Endothelial cell of umbilical vein (primary cell): Measurements from ENCODE around the gene MARS1. TPM values are rescaled to one million over a fixed set of nuclear protein-coding genes. Genes with fewer than 3 reads are reported as not detected.

ENCODE experiments used
- BruUV-seq: library from RNA; stranded (reverse); fragments of 400-500 nt; replicated peaks from 2 replicates; lab custom pipeline; 2021; lab: Mats Ljungman, UMichigan
- CTCF ChIA-PET: fragments of 300-600, 350-600 bp; sonication (Branson Sonifier 250); formaldehyde crosslinking; loops from one replicate; lab custom pipeline; 2021; ENCODE audit warnings: antibody characterized with exemption, inconsistent platforms; lab: Charles Lee
- POLR2A ChIA-PET: fragments of 300-600, 350-600 bp; sonication (Branson Sonifier 250); formaldehyde crosslinking; loops from one replicate; lab custom pipeline; 2021; ENCODE audit warnings: antibody characterized with exemption, inconsistent platforms; lab: Charles Lee
- DNase-seq: peaks from one replicate; pipeline ENCODE4 v3.0.0-alpha.2; 2011; ENCODE audit warnings: low read depth, low spot score
- FAIRE-seq: peaks from 2 replicates; lab custom pipeline; 2011; peaks lifted over from hg19 to GRCh38; lab: Jason Lieb, UNC
- H2AFZ ChIP-seq: 2 replicates; pipeline ENCODE4 v1.6.0; 2012; ENCODE audit warnings: low read depth, low read length, control low read depth, inconsistent platforms
- H3K27ac ChIP-seq: 2 replicates; pipeline ENCODE4 v1.5.1; 2011; ENCODE audit warnings: low read depth, mild to moderate bottlenecking, control low read depth, low read length, moderate library complexity; ENCODE audit not compliant: insufficient read depth
- H3K27me3 ChIP-seq, 2 experiments: 2 replicates each; pipeline versions ENCODE4 v1.6.0 to v1.6.1; 2011; ENCODE audit warnings: low read length in 2 of 2, mixed read lengths in 1 of 2; ENCODE audit not compliant: control insufficient read depth in 2 of 2, insufficient read depth in 2 of 2
- H3K36me3 ChIP-seq, 2 experiments: 2 replicates in 1 of 2; 3 replicates in 1 of 2; pipeline ENCODE4 v1.5.1; 2011; ENCODE audit warnings: low read length in 2 of 2, mild to moderate bottlenecking in 1 of 2, moderate library complexity in 1 of 2; ENCODE audit not compliant: control insufficient read depth in 2 of 2, insufficient read depth in 2 of 2; ENCODE audit errors: extremely low read depth in 1 of 2
- H3K4me1 ChIP-seq: 3 replicates; pipeline ENCODE4 v1.5.1; 2011; ENCODE audit warnings: mild to moderate bottlenecking, low read length; ENCODE audit not compliant: control insufficient read depth, insufficient read depth; ENCODE audit errors: extremely low read depth
- H3K4me2 ChIP-seq: 2 replicates; pipeline ENCODE4 v1.6.1; 2011; ENCODE audit warnings: low read length, control low read depth, mixed read lengths; ENCODE audit not compliant: insufficient read depth
- H3K4me3 ChIP-seq, 3 experiments: fragments of 200-600 bp in 1 of 3; sonication (generic), shearing (Covaris generic) in 1 of 3; replicated peaks in 1 of 3; 2 replicates each; pipeline ENCODE4 v1.5.1; 2011 to 2016; ENCODE audit warnings: control low read depth in 3 of 3, low read length in 3 of 3, mild to moderate bottlenecking in 2 of 3, inconsistent platforms in 1 of 3, low read depth in 1 of 3, moderate library complexity in 1 of 3; ENCODE audit not compliant: insufficient read depth in 1 of 3
- H3K79me2 ChIP-seq: 2 replicates; pipeline ENCODE4 v1.6.0; 2012; ENCODE audit warnings: low read length, inconsistent platforms; ENCODE audit not compliant: control insufficient read depth, insufficient read depth
- H3K9ac ChIP-seq: replicated peaks from 2 replicates; pipeline ENCODE3; 2011; ENCODE audit warnings: low read length, control low read depth; ENCODE audit not compliant: insufficient read depth; ENCODE audit errors: extremely low read depth
- H3K9me1 ChIP-seq: replicated peaks from 3 replicates; pipeline ENCODE4 v1.6.0; 2011; ENCODE audit warnings: mild to moderate bottlenecking, low read length; ENCODE audit not compliant: control insufficient read depth, insufficient read depth; ENCODE audit errors: extremely low read depth
- H3K9me3 ChIP-seq: replicated peaks from 2 replicates; pipeline ENCODE4 v1.5.1; 2012; ENCODE audit warnings: low read length, inconsistent platforms; ENCODE audit not compliant: control insufficient read depth, insufficient read depth
- H4K20me1 ChIP-seq: replicated peaks from 2 replicates; pipeline ENCODE3; 2011; ENCODE audit warnings: mild to moderate bottlenecking, low read length; ENCODE audit not compliant: control insufficient read depth, insufficient read depth; ENCODE audit errors: extremely low read depth
- CTCF ChIP-seq, 2 donors: IDR thresholded peaks; 1 replicate in 1 of 2; 2 replicates in 1 of 2; pipeline ENCODE4 v1.5.1; 2011; ENCODE audit warnings: low read length in 2 of 2, mild to moderate bottlenecking in 2 of 2, moderate library complexity in 2 of 2, control low read depth in 1 of 2, inconsistent platforms in 1 of 2, low read depth in 1 of 2; ENCODE audit not compliant: insufficient read depth in 1 of 2; ENCODE audit errors: extremely low read depth in 1 of 2
- EZH2 ChIP-seq: IDR thresholded peaks from 2 replicates; pipeline ENCODE4 v1.6.1; 2012; ENCODE audit warnings: borderline replicate concordance, low read depth, mild to moderate bottlenecking, moderate library complexity, low read length, inconsistent platforms; ENCODE audit not compliant: severe bottlenecking
- FOS ChIP-seq: IDR thresholded peaks from 2 replicates; pipeline ENCODE4 v1.6.1; 2011; ENCODE audit warnings: mild to moderate bottlenecking, low read length, moderate library complexity, borderline replicate concordance; ENCODE audit not compliant: insufficient read depth
- GATA2 ChIP-seq: IDR thresholded peaks from 2 replicates; pipeline ENCODE4 v1.7.0; 2011; ENCODE audit warnings: low read depth, mild to moderate bottlenecking, moderate library complexity, mixed read lengths, low read length; ENCODE audit not compliant: insufficient read length, insufficient read depth
- JUN ChIP-seq: IDR thresholded peaks from 2 replicates; pipeline ENCODE4 v1.6.1; 2011; ENCODE audit warnings: borderline replicate concordance, low read depth; ENCODE audit not compliant: insufficient read length, insufficient read depth
- MAX ChIP-seq: IDR thresholded peaks from 2 replicates; pipeline ENCODE4 v1.6.1; 2011; ENCODE audit not compliant: insufficient read depth, insufficient read length
- MYC ChIP-seq: IDR thresholded peaks from one replicate; pipeline ENCODE4 v1.6.1; 2011; ENCODE audit warnings: mild to moderate bottlenecking, low read depth, low read length
- POLR2A ChIP-seq: IDR thresholded peaks from 2 replicates; pipeline ENCODE4 v1.6.1; 2012; ENCODE audit warnings: low read depth, mild to moderate bottlenecking, control low read depth, low read length
- POLR2AphosphoS5 ChIP-seq: IDR thresholded peaks from 2 replicates; pipeline ENCODE4 v1.6.1; 2012; ENCODE audit warnings: low read depth, mild to moderate bottlenecking, control low read depth, low read length, moderate library complexity; ENCODE audit not compliant: insufficient read depth
- dilution Hi-C: fragments of 300-500 bp; cut with MboI; formaldehyde crosslinking; loops from one replicate; pipeline ENCODE4 v1.15.0; 2019; ENCODE audit warnings: low sequenced_read_pairs; ENCODE audit not compliant: extremely low pct_ligation_motif_present
- intact Hi-C: fragments of 100-400 bp; cut with micrococcal nuclease; formaldehyde crosslinking; loops from one replicate; pipeline ENCODE4 v1.10.0; 2022
- polyA plus RNA-seq, 4 experiments: library from polyadenylated mRNA; depleted of rRNA in 3 of 4; stranded (reverse) in 3 of 4; unstranded in 1 of 4; fragments of >200 nt; gene quantifications; 2 replicates each; pipeline versions ENCODE4 v1.2.1 to v1.2.3, GENCODE V29; 2011 to 2012; ENCODE audit warnings: missing spikeins in 1 of 4
- total RNA-seq: library from RNA; stranded (reverse); gene quantifications from 2 replicates; pipeline ENCODE4 v1.2.3, GENCODE V29; 2021

MARS1 gene
- total and polyA plus RNA-seq, 2 donors (not counting 3 experiments of a cell fraction or from before 2014, with no cell fraction given) = 118 to 212 TPM

GRCh38 chr12:57541717-57542116 lies 53.8 kb downstream of the MARS1 start:
- intact Hi-C loops = no loop called here
- H2AFZ ChIP-seq = no peak overlapping the region
- H3K36me3 ChIP-seq = peaks cover 3 to 11% of the 10 kb centered on the region in 2 experiments
- no peak overlapping the region for H3K4me3 ChIP-seq
- H3K9me1 ChIP-seq = no peaks in the 10 kb centered on the region
- H3K9ac ChIP-seq = no peak overlapping the region
- BruUV-seq = no TSS peak
- FAIRE-seq (no peak), DNase-seq (no peak)
- no peak overlapping the region for H3K4me2 ChIP-seq
- H3K9me3 ChIP-seq = no peaks in the 10 kb centered on the region
- H3K79me2 ChIP-seq = peaks cover 24% of the 10 kb centered on the region
- no peaks in the 10 kb centered on the region for H3K27me3 ChIP-seq
- CTCF ChIA-PET = no interaction called here
- dilution Hi-C loops = no loop called here
- H3K27ac ChIP-seq = no peak overlapping the region
- POLR2A ChIA-PET = interaction anchor here (0.6 kb wide), 1 partner anchor 38 kb away, joined by 4 read pairs; no protein-coding TSS in a partner anchor
- TF ChIP-seq POLR2AphosphoS5 (no peak), MYC (no peak), MAX (no peak), CTCF (IDR thresholded peaks at IDR 0.05; ENCODE audit: extremely low read depth in 1 of 2, insufficient read depth in 1 of 2, low read depth in 1 of 2, low read length in 2 of 2) (no peak), FOS (no peak), GATA2 (no peak), POLR2A (no peak), EZH2 (no peak), JUN (no peak)
- peaks cover 18% of the 10 kb centered on the region for H3K4me1 ChIP-seq
- no peaks in the 10 kb centered on the region for H4K20me1 ChIP-seq
